ENCODE results near the gene ARHGAP8. TPM values are rescaled to one million over a fixed set of nuclear protein-coding genes. Genes with fewer than 3 reads are reported as not detected.

ARHGAP8 gene
- polyA plus RNA-seq, 2 donors: 7.2 to 11.2 TPM

DNA sequence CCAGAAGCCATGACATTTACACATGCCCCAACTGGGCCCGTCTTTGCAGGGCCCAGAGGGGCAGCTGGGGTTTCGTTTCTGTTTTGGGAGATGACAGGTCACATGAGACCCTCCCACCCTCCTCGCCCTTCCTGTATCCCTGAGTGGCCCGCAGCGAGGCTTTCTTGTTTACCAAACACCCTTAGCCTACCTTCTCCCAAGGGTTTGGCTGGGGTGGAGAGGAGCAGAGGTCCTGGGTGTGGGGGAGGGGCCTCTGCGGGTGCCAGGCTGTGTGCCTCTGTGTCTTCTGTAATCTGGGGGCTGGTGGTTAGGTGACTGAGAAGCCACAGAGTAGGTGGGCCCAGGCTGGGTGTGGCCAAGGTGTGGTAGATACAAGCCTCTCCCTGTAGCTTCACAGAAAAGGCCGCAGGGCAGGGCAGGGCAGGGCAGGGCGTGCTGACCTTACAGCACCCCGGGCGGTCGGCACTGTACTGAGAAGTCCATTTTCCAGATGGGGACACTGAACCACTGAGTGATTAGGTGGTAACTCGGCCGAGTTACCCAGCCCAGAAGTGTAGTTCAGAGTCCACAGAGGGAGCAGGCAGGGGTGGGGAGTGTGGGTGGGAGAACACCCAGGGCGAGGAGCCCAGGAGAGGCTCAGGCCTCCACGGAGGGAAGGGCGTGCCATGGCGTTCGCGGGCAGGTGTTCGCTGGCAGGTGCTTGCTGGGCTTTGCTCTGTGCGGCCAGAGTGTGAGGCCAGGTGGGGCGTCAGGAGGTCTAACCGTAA, 41.7 kb upstream of the ARHGAP8 start:
- no peaks in the 10 kb centered on the region for H3K9me3 ChIP-seq (ENCODE audit: control insufficient read depth in 2 of 2, insufficient read depth in 1 of 2, low read depth in 1 of 2, low read length in 1 of 2)
- peaks cover 0 to 9% of the 10 kb centered on the region in 2 donors for H3K36me3 ChIP-seq (ENCODE audit: control insufficient read depth in 2 of 2, insufficient read depth in 2 of 2, low read length in 1 of 2)
- H3K27ac ChIP-seq (ENCODE audit: low read depth in 2 of 2, low read length in 1 of 2): peak overlapping the region in 1 of 2 donors; percentile 24
- H3K4me3 ChIP-seq (ENCODE audit: low read depth in 1 of 2, low read length in 2 of 2): no peak overlapping the region
- H3K4me1 ChIP-seq (ENCODE audit: control insufficient read depth in 2 of 2, insufficient read depth in 2 of 2, low read length in 1 of 2): peaks cover 3 to 11% of the 10 kb centered on the region in 2 donors
- H3K27me3 ChIP-seq (ENCODE audit: control insufficient read depth in 1 of 2, insufficient read depth in 2 of 2, low read length in 2 of 2): no peaks in the 10 kb centered on the region
- 38 to 48% methylated on average over 23 of the region's 23 CpGs for WGBS, 2 donors

DNA sequence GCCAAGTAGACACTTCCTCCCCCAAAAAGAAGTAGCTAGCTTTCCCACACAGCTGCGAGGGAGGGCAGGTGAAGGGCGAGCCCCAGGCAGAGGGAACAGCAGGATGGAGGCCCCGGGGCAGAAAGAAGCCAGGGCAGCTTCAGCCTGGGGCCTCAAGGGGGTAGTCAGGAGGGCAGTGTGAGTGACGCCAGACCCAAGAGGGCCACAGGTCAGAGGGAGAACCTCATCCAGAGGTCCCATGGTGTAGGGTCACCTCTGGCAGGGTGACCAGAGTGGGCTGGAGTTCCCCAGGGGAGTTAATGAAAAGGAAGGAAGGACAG, 41.2 kb upstream of the ARHGAP8 start:
- Histone ChIP-seq H3K27ac (ENCODE audit: low read depth in 2 of 2, low read length in 1 of 2) (no peak overlapping the region), H3K4me1 (ENCODE audit: control insufficient read depth in 2 of 2, insufficient read depth in 2 of 2, low read length in 1 of 2) (peaks cover 3 to 11% of the 10 kb centered on the region in 2 donors), H3K9me3 (ENCODE audit: control insufficient read depth in 2 of 2, insufficient read depth in 1 of 2, low read depth in 1 of 2, low read length in 1 of 2) (no peaks in the 10 kb centered on the region), H3K36me3 (ENCODE audit: control insufficient read depth in 2 of 2, insufficient read depth in 2 of 2, low read length in 1 of 2) (peaks cover 0 to 9% of the 10 kb centered on the region in 2 donors), H3K27me3 (ENCODE audit: control insufficient read depth in 1 of 2, insufficient read depth in 2 of 2, low read length in 2 of 2) (no peaks in the 10 kb centered on the region), H3K4me3 (ENCODE audit: low read depth in 1 of 2, low read length in 2 of 2) (no peak overlapping the region)
- WGBS, 2 donors: 43 to 58% methylated on average over 4 of the region's 4 CpGs

DNA sequence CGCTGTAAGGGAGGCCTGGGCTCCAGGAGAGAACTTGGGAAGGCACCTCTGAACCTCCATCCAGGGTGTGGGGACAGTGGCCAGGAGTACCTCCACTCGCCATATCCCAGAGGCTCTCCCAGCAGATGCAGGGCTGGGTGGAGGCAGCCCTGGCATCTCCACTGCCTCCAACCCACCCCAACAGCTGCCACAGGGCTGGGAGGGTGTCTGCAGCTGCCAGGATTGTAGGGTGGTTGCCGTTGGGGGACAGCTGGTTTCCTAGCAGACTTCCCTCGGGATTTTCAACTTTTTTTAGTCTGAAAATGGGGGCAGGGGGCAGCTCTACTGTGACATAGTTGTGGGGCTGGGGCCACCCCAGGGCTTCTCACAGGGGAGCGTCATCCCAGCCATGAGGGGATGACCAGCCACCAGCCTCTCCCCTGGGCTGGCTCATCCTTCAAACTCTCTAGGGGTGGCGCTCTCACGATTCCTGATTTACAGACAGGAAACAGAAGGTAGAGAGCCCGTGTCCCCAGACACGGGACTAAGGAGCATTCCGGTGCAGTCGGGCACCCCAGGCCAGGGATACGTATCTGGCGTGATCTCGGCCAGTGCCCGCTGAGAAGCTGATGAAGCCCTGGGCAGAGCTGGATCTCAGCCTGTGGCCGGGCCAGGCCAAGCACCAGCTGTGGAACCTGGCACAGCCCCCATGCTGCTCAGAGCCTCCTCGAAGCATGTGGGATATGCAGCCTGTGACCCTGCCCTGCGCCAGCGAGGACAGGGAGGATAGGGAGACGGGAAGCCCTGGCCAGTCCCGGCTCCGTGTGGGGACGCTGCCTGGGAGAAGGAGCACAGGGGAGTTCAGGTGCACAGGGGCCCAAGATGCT, 40.5 kb upstream of the ARHGAP8 start:
- 77 to 84% methylated on average over 23 of the region's 23 CpGs for WGBS, 2 donors
- Histone ChIP-seq H3K27ac (ENCODE audit: low read depth in 2 of 2, low read length in 1 of 2) (no peak overlapping the region), H3K4me1 (ENCODE audit: control insufficient read depth in 2 of 2, insufficient read depth in 2 of 2, low read length in 1 of 2) (peaks cover 3 to 11% of the 10 kb centered on the region in 2 donors), H3K27me3 (ENCODE audit: control insufficient read depth in 1 of 2, insufficient read depth in 2 of 2, low read length in 2 of 2) (no peaks in the 10 kb centered on the region), H3K36me3 (ENCODE audit: control insufficient read depth in 2 of 2, insufficient read depth in 2 of 2, low read length in 1 of 2) (peaks cover 0 to 9% of the 10 kb centered on the region in 2 donors), H3K9me3 (ENCODE audit: control insufficient read depth in 2 of 2, insufficient read depth in 1 of 2, low read depth in 1 of 2, low read length in 1 of 2) (no peaks in the 10 kb centered on the region), H3K4me3 (ENCODE audit: low read depth in 1 of 2, low read length in 2 of 2) (no peak overlapping the region)

DNA sequence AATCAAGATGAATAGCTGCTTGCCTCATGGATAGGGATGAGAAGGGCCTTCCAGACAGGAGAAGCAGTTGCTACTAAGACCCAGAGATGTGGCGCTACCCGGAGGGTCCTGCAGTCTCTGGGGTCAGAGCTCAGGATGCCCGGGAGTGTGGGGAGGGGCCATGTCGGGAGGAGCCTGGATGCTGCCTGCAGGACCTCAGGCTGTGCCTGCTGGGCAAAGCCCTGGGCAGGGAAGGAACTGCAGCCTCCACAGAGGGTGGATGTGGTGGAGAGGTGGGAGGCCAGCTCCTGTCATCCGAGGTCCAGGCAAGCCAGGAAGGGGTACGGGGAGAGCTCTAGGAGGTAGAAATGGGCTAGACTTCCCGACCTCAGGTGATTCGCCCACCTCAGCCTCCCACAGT, 39.4 kb upstream of the ARHGAP8 start:
- H3K9me3 ChIP-seq (ENCODE audit: control insufficient read depth in 2 of 2, insufficient read depth in 1 of 2, low read depth in 1 of 2, low read length in 1 of 2): no peaks in the 10 kb centered on the region
- peaks cover 3 to 9% of the 10 kb centered on the region in 2 donors for H3K4me1 ChIP-seq (ENCODE audit: control insufficient read depth in 2 of 2, insufficient read depth in 2 of 2, low read length in 1 of 2)
- 90 to 92% methylated on average over 8 of the region's 8 CpGs for WGBS, 2 donors
- peaks cover 0 to 9% of the 10 kb centered on the region in 2 donors for H3K36me3 ChIP-seq (ENCODE audit: control insufficient read depth in 2 of 2, insufficient read depth in 2 of 2, low read length in 1 of 2)
- no peak overlapping the region for H3K27ac ChIP-seq (ENCODE audit: low read depth in 2 of 2, low read length in 1 of 2)
- no peaks in the 10 kb centered on the region for H3K27me3 ChIP-seq (ENCODE audit: control insufficient read depth in 1 of 2, insufficient read depth in 2 of 2, low read length in 2 of 2)
- H3K4me3 ChIP-seq (ENCODE audit: low read depth in 1 of 2, low read length in 2 of 2): no peak overlapping the region

DNA sequence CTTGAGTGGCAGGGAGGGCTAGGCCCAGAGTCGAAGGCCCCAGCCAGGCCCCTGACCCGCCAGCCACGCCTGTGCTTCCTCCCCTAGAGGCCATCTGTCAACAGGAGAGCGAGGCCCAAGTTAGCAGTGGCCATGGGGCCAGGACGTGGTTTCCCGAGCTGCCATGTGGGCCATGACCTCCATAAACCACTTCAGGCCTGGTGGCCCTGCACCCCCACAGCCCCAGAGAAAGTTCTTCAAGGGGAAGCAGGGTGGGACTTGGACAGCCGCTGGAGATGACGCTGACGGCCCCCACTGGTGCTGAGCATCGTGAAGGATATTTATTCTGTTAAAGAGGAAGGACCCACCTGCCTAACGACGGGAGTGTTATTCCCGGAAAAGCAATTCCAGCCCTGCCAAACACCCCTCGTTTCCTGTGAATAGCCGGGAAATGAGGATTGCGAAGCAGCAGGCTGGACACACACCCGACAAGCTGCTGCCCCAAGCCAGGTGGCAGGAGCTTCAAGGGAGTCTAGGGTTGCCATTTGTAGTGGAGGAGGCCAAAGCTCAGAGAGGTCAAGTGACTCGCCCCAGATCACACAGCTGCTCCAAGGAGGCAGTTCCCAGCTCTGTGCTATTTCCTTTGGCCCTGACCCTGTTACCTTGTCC, 37.5 kb upstream of the ARHGAP8 start:
- Histone ChIP-seq H3K36me3 (ENCODE audit: control insufficient read depth in 2 of 2, insufficient read depth in 2 of 2, low read length in 1 of 2) (peaks cover 0 to 9% of the 10 kb centered on the region in 2 donors), H3K27me3 (ENCODE audit: control insufficient read depth in 1 of 2, insufficient read depth in 2 of 2, low read length in 2 of 2) (no peaks in the 10 kb centered on the region), H3K27ac (ENCODE audit: low read depth in 2 of 2, low read length in 1 of 2) (peak overlapping the region in 1 of 2 donors; percentile 2), H3K4me3 (ENCODE audit: low read depth in 1 of 2, low read length in 2 of 2) (no peak overlapping the region), H3K4me1 (ENCODE audit: control insufficient read depth in 2 of 2, insufficient read depth in 2 of 2, low read length in 1 of 2) (peaks cover 3 to 9% of the 10 kb centered on the region in 2 donors), H3K9me3 (ENCODE audit: control insufficient read depth in 2 of 2, insufficient read depth in 1 of 2, low read depth in 1 of 2, low read length in 1 of 2) (no peaks in the 10 kb centered on the region)
- WGBS, 2 donors: 76 to 78% methylated on average over 18 of the region's 18 CpGs

DNA sequence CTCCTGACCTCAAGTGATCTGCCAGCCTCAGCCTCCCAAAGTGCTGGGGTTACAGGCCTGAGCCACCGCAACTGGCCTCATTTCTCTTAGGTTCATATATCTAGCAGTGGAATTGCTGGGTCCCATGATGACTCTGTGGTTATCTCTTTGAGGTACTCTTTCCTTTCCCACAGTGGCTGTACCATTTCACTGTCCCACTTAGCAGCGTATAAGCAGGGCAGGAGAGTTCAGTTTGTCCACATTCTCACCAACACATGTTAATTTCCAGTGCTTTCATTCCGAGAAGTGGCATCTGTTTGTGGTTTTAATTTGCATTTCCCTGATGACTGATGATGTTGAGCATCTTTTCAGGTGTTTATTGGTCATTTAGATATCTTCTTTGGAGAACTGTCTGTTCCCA, 34.0 kb upstream of the ARHGAP8 start:
- peaks cover 0 to 9% of the 10 kb centered on the region in 2 donors for H3K36me3 ChIP-seq (ENCODE audit: control insufficient read depth in 2 of 2, insufficient read depth in 2 of 2, low read length in 1 of 2)
- H3K4me1 ChIP-seq (ENCODE audit: control insufficient read depth in 2 of 2, insufficient read depth in 2 of 2, low read length in 1 of 2): no peaks in the 10 kb centered on the region
- H3K9me3 ChIP-seq (ENCODE audit: control insufficient read depth in 2 of 2, insufficient read depth in 1 of 2, low read depth in 1 of 2, low read length in 1 of 2): no peaks in the 10 kb centered on the region
- H3K4me3 ChIP-seq (ENCODE audit: low read depth in 1 of 2, low read length in 2 of 2): no peak overlapping the region
- H3K27me3 ChIP-seq (ENCODE audit: control insufficient read depth in 1 of 2, insufficient read depth in 2 of 2, low read length in 2 of 2): no peaks in the 10 kb centered on the region
- no peak overlapping the region for H3K27ac ChIP-seq (ENCODE audit: low read depth in 2 of 2, low read length in 1 of 2)
- WGBS, 2 donors: 89 to 90% methylated on average over 3 of the region's 3 CpGs

DNA sequence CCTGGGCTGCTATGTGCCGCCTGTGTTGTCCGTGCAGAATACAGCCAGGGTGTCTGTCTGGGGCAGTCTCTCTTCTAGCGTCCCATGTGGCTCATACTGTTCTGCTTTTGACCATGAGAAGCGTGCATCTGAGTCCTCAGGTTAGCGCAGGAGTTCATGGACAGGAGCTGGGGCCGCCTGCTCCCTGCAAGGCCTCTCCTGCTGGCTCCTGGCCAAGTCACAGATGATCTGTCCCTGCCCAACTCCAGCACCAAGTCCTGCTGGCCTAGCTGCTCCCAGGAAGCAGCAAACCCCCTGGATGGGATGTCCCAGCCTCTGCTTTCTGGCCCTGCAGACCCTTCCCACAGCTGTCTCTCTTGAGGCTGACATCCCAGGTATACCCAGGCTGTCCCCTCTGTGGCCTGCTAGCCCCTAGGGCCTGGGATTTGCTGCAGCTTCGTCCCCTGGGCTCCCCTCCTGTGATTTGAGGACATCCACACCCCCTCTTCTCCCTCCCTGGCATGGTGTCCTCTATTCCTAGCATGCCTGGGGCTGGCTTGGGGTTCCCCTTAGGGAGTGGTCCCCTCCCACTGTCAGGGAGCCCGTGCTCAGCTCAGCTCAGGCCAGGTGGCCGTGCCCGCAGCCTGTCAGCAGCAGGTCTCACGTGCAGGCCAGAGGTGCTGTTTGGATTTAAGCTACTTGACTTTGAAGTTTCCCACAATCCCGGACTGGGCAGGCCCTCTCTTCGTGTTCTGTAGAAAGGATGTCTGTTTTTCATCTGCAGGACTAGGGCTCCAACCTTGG, 32.6 kb upstream of the ARHGAP8 start:
- no peaks in the 10 kb centered on the region for H3K9me3 ChIP-seq (ENCODE audit: control insufficient read depth in 2 of 2, insufficient read depth in 1 of 2, low read depth in 1 of 2, low read length in 1 of 2)
- WGBS, 2 donors: 75 to 83% methylated on average over 13 of the region's 13 CpGs
- no peaks in the 10 kb centered on the region for H3K27me3 ChIP-seq (ENCODE audit: control insufficient read depth in 1 of 2, insufficient read depth in 2 of 2, low read length in 2 of 2)
- H3K4me3 ChIP-seq (ENCODE audit: low read depth in 1 of 2, low read length in 2 of 2): no peak overlapping the region
- no peak overlapping the region for H3K27ac ChIP-seq (ENCODE audit: low read depth in 2 of 2, low read length in 1 of 2)
- no peaks in the 10 kb centered on the region for H3K4me1 ChIP-seq (ENCODE audit: control insufficient read depth in 2 of 2, insufficient read depth in 2 of 2, low read length in 1 of 2)
- H3K36me3 ChIP-seq (ENCODE audit: control insufficient read depth in 2 of 2, insufficient read depth in 2 of 2, low read length in 1 of 2): peaks cover 0 to 3% of the 10 kb centered on the region in 2 donors

DNA sequence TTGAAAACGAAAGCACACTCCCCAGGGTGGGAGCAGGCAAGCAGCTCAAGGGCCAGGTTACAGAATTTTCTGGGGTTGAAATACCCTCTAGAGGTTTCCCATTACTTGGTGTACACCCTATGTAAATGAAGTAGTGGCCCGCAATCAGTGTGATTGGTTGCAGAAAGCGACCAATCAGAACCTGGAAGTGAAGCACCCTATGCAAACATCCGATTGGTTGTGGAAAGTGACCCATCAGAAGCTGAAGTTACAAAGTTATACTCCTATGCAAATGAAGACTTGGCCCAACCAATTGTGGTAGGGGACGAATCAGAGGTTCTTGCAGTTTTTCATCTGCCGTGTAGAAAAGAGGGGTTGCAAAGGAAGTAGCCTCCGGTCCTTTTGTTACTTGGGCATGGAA, 31.2 kb upstream of the ARHGAP8 start:
- no peaks in the 10 kb centered on the region for H3K9me3 ChIP-seq (ENCODE audit: control insufficient read depth in 2 of 2, insufficient read depth in 1 of 2, low read depth in 1 of 2, low read length in 1 of 2)
- H3K4me1 ChIP-seq (ENCODE audit: control insufficient read depth in 2 of 2, insufficient read depth in 2 of 2, low read length in 1 of 2): no peaks in the 10 kb centered on the region
- H3K4me3 ChIP-seq (ENCODE audit: low read depth in 1 of 2, low read length in 2 of 2): no peak overlapping the region
- peaks cover 0 to 5% of the 10 kb centered on the region in 2 donors for H3K36me3 ChIP-seq (ENCODE audit: control insufficient read depth in 2 of 2, insufficient read depth in 2 of 2, low read length in 1 of 2)
- WGBS, 2 donors: 89 to 92% methylated on average over 7 of the region's 7 CpGs
- no peak overlapping the region for H3K27ac ChIP-seq (ENCODE audit: low read depth in 2 of 2, low read length in 1 of 2)
- H3K27me3 ChIP-seq (ENCODE audit: control insufficient read depth in 1 of 2, insufficient read depth in 2 of 2, low read length in 2 of 2): no peaks in the 10 kb centered on the region

DNA sequence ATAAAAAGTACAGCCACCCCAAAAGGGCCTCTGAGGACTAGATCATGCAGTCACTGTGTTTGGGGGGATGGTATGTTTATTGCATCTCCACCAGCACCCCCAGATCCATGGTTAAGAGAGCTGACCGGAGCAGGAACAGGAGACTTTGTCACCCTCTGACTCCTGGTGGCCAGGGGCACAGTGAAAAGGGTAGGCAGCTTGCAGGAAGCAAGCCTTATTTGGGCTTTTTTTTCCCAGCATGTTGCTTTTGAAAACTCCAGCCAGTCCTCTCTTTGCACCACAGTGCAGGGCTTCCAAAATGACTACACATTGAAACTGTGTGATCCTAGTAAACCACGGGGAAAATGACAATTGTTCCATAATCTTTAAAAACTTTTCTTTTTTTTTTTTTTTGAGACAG, 29.8 kb upstream of the ARHGAP8 start:
- no peak overlapping the region for H3K4me3 ChIP-seq (ENCODE audit: low read depth in 1 of 2, low read length in 2 of 2)
- H3K36me3 ChIP-seq (ENCODE audit: control insufficient read depth in 2 of 2, insufficient read depth in 2 of 2, low read length in 1 of 2): peaks cover 0 to 15% of the 10 kb centered on the region in 2 donors
- H3K4me1 ChIP-seq (ENCODE audit: control insufficient read depth in 2 of 2, insufficient read depth in 2 of 2, low read length in 1 of 2): no peaks in the 10 kb centered on the region
- no peak overlapping the region for H3K27ac ChIP-seq (ENCODE audit: low read depth in 2 of 2, low read length in 1 of 2)
- no peaks in the 10 kb centered on the region for H3K27me3 ChIP-seq (ENCODE audit: control insufficient read depth in 1 of 2, insufficient read depth in 2 of 2, low read length in 2 of 2)
- 77 to 94% methylated on average over 2 of the region's 2 CpGs for WGBS, 2 donors
- no peaks in the 10 kb centered on the region for H3K9me3 ChIP-seq (ENCODE audit: control insufficient read depth in 2 of 2, insufficient read depth in 1 of 2, low read depth in 1 of 2, low read length in 1 of 2)
